SK-N-MC (cell line): Measurements from ENCODE around the gene NCF1.
"Not testable (repeated sequence)": the region's sequence is repeated elsewhere in the genome, so short reads cannot be mapped to it uniquely, and the experiment has no call there.

Experiments used
- EZH2 ChIP-seq: fragments of 200-600 bp; sonication (generic); IDR thresholded peaks from one replicate; pipeline ENCODE4 v1.6.1; 2017; ENCODE audit warnings: antibody characterized with exemption
- FOXP2 ChIP-seq: optimal IDR thresholded peaks from 2 replicates; pipeline ENCODE3; 2011; ENCODE audit warnings: mild to moderate bottlenecking, moderate library complexity; ENCODE audit not compliant: insufficient read depth; ENCODE audit errors: extremely low read length, control extremely low read depth
- POLR2AphosphoS5 ChIP-seq: IDR thresholded peaks from 2 replicates; pipeline ENCODE4 v1.6.1; 2012; ENCODE audit warnings: mild to moderate bottlenecking, low read depth, low read length, borderline replicate concordance

GRCh38 chr7:74766991-74767390 lies 6.8 kb upstream of the NCF1 start:
- not testable (repeated sequence) for TF ChIP-seq EZH2, POLR2AphosphoS5, FOXP2
